IPS-15b (cell line): ENCODE data around the gene STRA8.

Experiments used
- H3K27me3 ChIP-seq: one replicate; pipeline ENCODE4 v1.6.1; 2013; ENCODE audit warnings: low read length; ENCODE audit not compliant: control insufficient read depth, insufficient read depth
- H3K36me3 ChIP-seq: one replicate; pipeline ENCODE4 v1.6.1; 2013; ENCODE audit warnings: low read length; ENCODE audit not compliant: control insufficient read depth, insufficient read depth
- H3K4me1 ChIP-seq: one replicate; pipeline ENCODE4 v1.6.1; 2013; ENCODE audit warnings: mild to moderate bottlenecking, low read length; ENCODE audit not compliant: control insufficient read depth, insufficient read depth
- H3K4me3 ChIP-seq: one replicate; pipeline ENCODE4 v1.5.1; 2013; ENCODE audit warnings: low read depth, low read length
- H3K9ac ChIP-seq: one replicate; pipeline ENCODE4 v1.6.1; 2013; ENCODE audit warnings: low read depth, mild to moderate bottlenecking, low read length
- H3K9me3 ChIP-seq: one replicate; pipeline ENCODE4 v1.6.1; 2013; ENCODE audit warnings: mild to moderate bottlenecking, low read length; ENCODE audit not compliant: control insufficient read depth, insufficient read depth

STRA8 gene

DNA sequence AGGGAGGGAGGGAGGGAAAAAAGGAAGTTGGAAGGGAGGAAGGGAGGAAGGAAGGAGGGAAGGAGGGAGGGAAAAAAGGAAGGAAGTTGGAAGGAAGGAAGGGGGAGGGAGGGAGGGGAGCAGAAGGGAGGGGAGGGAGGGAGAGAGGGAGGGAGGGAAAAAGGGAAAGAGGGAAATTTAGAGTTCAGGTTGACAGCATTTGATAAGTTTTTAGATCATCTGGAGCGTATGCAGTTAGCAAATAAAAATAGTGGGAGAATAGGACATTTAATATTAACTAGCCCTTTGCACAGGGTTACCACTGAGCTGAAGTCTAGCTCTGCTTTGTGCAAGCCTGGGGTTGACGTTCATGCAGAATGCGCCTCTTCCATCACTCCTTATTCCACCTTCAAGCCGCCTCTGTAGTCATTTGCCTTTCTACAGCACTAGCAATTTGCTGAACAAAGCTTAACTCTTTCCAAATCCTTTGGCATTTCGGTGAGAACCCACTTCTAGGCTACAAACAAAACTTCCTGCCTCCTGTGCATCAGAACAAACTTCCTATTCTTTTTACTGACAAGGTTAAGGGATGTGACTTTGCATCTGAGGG is 8.6 kb downstream of the STRA8 start:
- no peaks in the 10 kb centered on the region for H3K27me3 ChIP-seq
- no peaks in the 10 kb centered on the region for H3K36me3 ChIP-seq
- peaks cover 3% of the 10 kb centered on the region for H3K4me1 ChIP-seq
- H3K9me3 ChIP-seq: no peaks in the 10 kb centered on the region
- no peak overlapping the region for H3K9ac ChIP-seq
- H3K4me3 ChIP-seq: no peak overlapping the region

GRCh38 chr7:135245226-135246190 is 11.9 kb downstream of the STRA8 start:
- Histone ChIP-seq H3K9me3 (no peaks in the 10 kb centered on the region), H3K27me3 (no peaks in the 10 kb centered on the region), H3K9ac (no peak overlapping the region), H3K4me3 (no peak overlapping the region), H3K4me1 (no peaks in the 10 kb centered on the region), H3K36me3 (no peaks in the 10 kb centered on the region)

GRCh38 chr7:135246191-135246825 is 12.7 kb downstream of the STRA8 start:
- Histone ChIP-seq H3K4me1 (no peaks in the 10 kb centered on the region), H3K9ac (no peak overlapping the region), H3K9me3 (no peaks in the 10 kb centered on the region), H3K27me3 (no peaks in the 10 kb centered on the region), H3K4me3 (no peak overlapping the region), H3K36me3 (no peaks in the 10 kb centered on the region)

DNA sequence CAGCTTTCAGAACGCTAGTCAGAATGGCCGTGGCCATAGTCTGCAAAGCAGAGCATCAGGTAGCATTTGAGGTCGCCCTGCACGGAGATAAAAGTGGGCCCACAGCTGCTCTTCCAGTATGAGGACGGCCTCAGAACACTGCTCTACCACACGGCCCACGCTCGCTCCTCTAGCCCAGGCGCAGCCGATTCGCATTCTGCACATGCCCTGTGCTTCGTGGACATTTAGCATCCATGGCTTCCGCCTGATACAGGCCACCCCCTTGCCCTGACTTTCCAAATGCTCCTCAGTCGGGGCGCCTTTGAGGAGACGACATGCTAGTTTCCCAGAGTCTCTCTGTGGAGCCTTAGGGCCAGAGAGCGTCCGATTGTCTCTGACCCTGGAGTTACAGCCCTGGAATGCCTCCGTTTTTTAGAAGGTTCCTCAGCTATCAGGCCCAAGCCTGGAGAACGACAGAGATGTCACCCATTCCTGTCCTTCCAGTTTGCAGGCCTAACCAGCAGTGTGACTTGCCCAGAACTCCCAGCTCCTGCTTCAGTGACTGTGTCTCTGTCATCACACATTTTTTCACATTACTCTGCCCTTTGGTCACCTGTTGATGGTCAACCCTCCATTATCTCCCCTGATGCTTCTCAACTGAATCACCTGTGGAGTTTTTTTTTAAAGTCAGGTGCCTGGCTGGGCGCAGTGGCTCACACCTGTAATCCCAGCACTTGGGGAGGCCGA is 14.3 kb downstream of the STRA8 start:
- no peaks in the 10 kb centered on the region for H3K27me3 ChIP-seq
- H3K9ac ChIP-seq: no peak overlapping the region
- no peak overlapping the region for H3K4me3 ChIP-seq
- H3K4me1 ChIP-seq: no peaks in the 10 kb centered on the region
- H3K36me3 ChIP-seq: no peaks in the 10 kb centered on the region
- H3K9me3 ChIP-seq: no peaks in the 10 kb centered on the region

DNA sequence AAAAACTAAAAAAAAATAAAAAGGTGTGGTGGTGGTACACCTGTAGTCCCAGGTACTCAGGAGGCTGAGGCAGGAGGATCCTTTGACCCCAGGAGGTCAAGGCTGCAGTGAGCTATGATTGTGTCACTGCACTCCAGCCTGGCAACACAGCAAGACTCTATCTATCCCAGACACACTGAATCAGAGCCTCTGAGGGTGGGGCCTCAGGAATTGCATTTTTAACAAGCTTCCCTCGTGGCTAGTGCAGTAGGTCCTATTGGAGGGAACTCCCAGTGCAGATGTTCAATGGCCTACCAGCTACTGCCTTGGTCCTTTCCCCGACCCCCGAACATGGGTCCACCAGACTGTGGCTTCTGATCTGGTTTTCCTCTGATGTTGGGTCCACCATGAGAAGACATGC is 14.9 kb downstream of the STRA8 start:
- H3K9me3 ChIP-seq: no peaks in the 10 kb centered on the region
- H3K9ac ChIP-seq: no peak overlapping the region
- H3K36me3 ChIP-seq: no peaks in the 10 kb centered on the region
- no peaks in the 10 kb centered on the region for H3K27me3 ChIP-seq
- H3K4me3 ChIP-seq: no peak overlapping the region
- no peaks in the 10 kb centered on the region for H3K4me1 ChIP-seq

DNA sequence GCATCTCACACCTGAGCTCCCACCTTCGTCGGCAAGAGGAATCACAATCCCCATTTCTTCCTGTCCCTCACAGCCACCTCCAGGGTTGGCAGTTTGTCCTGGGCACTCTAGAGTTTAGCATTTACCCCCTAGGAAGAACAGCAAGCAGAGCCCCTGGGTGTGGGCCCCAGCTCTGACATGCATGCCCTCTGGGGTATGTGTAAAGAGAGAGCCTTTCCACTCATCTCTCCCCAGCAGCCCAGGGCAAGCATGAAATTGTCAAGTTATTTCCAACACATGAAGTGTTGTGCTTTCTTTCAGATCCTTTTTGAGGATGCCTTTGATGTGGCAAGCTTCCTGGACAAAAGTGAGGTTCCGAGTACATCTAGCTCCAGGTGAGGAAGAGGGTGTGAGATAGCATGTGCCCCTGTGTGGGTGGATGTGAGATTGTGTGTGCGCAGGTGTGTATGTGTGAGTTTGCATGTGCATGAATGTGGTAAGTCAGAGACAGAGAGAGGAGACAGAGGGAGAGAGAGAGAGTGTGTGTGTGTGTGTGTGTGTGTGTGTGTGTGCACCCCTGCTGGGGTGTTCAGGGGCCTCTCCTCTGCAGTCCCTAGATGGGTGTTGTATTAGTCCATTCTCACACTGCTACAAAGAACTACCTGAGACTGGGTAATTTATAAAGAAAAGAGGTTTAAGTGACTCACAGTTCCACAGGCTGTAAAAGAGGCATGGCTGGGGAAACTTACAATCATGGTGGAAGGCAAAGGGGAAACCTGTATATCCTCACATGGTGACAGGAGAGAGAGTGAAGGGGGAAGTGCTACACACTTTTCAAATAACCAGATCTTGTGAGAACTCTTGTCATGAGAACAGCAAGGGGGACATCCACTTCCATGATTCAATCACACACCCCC is 18.1 kb downstream of the STRA8 start:
- Histone ChIP-seq H3K4me3 (no peak overlapping the region), H3K27me3 (no peaks in the 10 kb centered on the region), H3K9ac (no peak overlapping the region), H3K4me1 (no peaks in the 10 kb centered on the region), H3K36me3 (no peaks in the 10 kb centered on the region), H3K9me3 (no peaks in the 10 kb centered on the region)

DNA sequence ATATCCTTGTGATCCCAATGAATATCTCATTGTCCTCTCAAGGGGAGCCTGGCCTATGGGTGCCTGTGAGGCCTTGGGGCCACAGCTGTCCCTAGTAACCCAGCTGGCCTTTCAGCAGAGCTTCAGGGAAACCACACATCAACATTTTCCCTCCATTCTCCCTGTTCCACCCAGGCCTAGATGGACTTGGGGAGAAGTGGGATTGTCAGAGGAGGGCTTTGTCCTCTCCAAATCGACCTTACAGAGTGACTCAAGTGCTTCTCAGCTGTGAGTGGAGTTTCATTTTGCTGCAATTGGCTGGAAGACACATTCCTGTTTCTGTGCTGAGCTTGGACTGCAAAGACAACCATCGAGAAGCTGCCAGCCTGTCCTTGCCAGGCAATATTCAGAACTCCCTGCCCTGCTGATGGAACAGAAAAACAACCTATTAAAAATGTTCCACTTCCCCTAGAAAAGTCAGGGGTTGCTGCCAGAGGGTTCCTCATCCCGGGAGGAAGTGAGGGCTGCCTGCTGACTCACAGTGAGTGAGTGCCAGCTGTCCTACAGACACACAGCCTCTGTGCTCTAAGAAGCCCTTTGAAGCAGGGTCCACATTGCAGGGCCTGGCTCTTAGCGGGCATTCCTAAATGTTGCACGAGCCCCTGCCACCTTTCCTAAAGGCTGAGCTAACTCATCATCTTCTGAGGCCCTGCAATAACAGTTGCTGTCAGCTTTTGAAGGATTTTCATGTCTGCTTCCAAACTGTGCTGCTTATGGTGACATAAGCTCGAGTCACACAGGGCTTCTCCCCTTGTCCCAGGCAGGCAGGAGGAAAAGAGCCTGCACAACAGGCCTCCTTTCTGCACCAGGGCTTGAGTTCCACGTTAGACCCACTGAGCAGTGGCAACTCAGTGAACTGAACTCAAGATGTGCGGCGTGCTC is 20.5 kb downstream of the STRA8 start:
- Histone ChIP-seq H3K9me3 (no peaks in the 10 kb centered on the region), H3K36me3 (no peaks in the 10 kb centered on the region), H3K4me3 (no peak overlapping the region), H3K4me1 (no peaks in the 10 kb centered on the region), H3K9ac (no peak overlapping the region), H3K27me3 (no peaks in the 10 kb centered on the region)

- H3K9ac ChIP-seq: no peak overlapping the region
- H3K4me1 ChIP-seq: no peaks in the 10 kb centered on the region
- no peaks in the 10 kb centered on the region for H3K9me3 ChIP-seq
- H3K27me3 ChIP-seq: no peaks in the 10 kb centered on the region
- H3K36me3 ChIP-seq: no peaks in the 10 kb centered on the region
- no peak overlapping the region for H3K4me3 ChIP-seq
Observed at GRCh38 chr7:135257790-135258189, 24.2 kb downstream of the STRA8 start.

- H3K36me3 ChIP-seq: no peaks in the 10 kb centered on the region
- no peaks in the 10 kb centered on the region for H3K9me3 ChIP-seq
- no peak overlapping the region for H3K4me3 ChIP-seq
- H3K9ac ChIP-seq: no peak overlapping the region
- no peaks in the 10 kb centered on the region for H3K4me1 ChIP-seq
- no peaks in the 10 kb centered on the region for H3K27me3 ChIP-seq
Observed at GRCh38 chr7:135258585-135258984, 24.9 kb downstream of the STRA8 start.

GRCh38 chr7:135259702-135260101 is 26.1 kb downstream of the STRA8 start:
- Histone ChIP-seq H3K36me3 (no peaks in the 10 kb centered on the region), H3K4me1 (no peaks in the 10 kb centered on the region), H3K9ac (no peak overlapping the region), H3K27me3 (no peaks in the 10 kb centered on the region), H3K9me3 (no peaks in the 10 kb centered on the region), H3K4me3 (no peak overlapping the region)
